T-helper 22 cell (primary cell): ENCODE data around the gene FAM83F.

Source experiments
- DNase-seq: peaks from one replicate; pipeline ENCODE4 v3.0.0-alpha.2; 2020; ENCODE audit warnings: low read depth

Gene FAM83F

DNA sequence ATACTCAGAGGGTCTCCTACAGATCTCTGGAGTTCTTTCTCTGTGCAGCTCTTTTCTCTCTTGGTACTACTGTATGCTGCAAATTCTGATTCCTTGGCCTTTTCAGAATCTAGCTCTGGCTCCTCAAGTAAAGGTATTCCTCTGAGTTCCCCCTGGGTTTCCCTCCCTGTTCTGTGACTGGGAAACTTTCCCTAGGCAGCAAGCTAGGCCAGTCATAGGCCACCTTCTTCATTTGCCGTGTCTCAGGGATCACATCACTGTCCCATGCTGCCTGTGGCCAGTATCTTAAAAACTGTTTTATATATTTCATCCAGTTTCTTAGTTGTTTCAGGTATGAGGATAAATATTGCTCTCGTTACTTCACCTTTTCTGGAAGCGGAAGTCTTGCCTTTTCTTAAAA lies 71.2 kb downstream of the FAM83F start:
- no peak for DNase-seq

DNA sequence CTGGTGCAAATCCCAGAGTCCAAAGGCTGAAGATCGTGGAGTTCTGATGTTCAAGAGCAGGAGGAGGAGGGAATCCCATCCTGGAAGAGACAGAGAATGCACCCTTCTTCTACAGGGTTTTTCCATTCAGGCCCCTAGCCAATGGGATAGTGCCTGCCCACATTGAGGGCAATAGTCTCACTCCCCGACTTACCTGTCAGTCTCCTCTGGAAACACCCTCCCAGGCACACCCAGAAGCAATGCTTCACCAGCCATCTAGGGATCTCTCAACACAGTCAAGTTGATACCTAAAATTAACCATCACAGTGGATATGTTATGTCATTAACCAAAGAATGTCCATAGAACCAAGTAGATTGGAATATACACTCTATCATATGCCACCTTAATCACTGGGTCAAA lies 72.9 kb downstream of the FAM83F start:
- DNase-seq, result no peak

DNA sequence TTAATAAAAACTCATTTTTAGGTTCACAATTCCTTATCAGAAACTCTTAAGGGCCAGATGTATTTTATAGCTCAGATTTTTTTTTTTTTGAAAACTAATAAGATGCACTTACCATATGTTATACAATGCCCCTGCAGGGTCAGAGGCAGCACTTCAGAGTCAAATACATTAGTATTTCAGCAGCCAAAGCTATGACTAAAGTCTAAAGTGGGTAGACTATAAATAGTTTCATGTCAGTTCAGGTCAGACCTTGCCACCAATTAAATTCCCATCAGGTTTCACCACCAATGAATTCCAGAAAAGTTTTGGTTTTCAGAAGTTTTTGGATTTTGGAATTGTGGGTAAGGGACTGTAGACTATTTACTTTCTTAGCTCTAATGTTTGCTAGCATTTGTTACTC lies 75.9 kb downstream of the FAM83F start:
- DNase-seq, result no peak

DNA sequence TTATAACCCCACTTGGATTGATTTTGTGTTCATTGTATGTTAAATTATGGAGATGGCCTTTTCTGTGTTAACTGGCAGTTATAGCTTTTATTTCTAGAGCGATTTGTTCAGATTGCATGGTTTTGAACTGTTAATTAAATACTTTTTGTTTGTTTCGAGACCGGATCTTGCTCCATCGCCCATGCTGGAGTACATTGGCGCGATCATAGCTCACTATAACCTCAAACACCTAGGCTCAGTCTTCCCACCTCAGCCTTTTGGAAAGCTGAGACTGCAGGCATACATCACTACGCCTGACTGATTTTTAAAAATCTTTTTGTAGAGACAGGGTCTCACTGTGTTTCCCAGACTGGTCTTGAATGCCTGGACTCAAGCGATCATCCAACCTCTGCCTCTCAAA lies 77.0 kb downstream of the FAM83F start:
- no peak for DNase-seq

DNA sequence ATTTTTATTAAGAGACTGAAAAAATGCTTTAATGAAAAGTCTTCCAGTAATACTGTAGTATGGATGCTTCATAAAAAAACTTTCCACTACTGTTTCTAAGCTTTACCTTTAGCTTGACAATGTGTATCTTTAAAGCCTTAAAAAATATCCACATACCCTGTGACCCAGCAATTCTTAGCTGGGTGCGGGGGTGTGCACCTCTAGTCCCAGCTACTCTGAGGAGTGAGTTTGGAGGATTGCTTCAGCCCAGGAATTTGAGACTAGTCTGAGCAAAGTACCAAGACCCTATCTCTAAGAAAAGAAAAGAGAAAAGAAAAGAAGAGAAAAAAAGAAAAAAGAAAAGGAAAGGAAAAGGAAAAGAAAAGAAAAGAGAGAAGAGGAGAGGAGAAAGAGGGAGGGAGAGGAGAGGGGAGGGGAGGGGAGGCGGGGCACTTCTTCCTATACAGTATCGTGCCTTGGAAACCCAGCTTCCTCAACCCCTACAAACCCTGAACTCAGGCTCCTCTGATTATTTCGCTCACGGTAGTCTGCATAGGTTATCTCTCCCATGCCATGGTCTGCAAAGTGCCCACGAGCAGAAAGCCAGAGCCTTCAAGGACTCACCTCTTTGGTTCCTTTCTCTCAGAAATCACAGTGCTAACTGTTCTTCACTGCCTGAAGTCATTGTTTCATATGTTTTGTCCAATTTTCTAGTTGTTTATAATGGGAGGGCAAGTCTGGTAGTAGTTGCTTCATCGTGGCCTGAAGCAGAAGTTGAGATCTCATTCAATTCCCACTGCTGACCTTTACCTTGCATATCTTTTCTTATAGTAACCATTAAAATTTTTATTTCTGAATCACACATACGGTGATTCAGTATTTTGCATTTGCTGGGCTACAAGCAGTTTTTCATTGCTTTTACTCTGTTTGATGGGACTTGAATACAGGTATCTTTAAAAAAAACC lies 82.2 kb downstream of the FAM83F start:
- no peak for DNase-seq

DNA sequence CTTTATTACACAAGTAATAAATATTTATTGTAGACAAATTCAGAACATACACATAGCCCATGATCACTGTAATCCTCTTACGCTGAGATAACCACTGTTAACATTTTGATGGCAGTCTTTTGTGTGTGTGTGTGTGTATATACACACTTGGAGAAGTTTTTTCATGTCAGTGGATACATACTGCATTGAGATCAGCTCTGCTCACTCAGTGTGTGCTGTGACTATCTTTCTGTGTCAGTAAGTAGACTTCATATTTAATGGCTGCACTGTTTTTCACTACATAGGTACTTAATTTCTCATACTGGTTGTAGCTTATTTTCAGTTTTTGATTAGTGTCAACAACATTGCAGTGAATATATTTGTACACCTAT lies 82.9 kb downstream of the FAM83F start:
- no peak for DNase-seq

DNA sequence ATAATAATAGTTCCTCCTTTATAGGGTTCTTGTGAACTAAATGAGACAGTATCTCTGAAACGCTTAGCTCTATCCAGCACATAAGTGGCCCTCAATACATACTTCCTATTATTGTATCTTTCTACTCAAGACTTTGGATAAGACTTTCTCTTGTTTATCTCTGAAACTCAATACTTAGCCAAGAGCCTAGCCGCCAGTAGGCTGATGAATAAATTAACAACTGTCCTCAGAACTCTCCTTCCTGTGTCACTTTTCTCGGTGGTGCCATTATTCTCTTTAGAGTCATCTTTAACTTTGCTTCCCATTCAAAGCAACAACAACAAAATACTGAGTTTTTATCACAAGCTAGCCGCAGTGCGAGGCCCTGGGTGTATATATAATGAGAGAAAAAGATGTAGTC lies 86.9 kb downstream of the FAM83F start:
- no peak for DNase-seq

DNA sequence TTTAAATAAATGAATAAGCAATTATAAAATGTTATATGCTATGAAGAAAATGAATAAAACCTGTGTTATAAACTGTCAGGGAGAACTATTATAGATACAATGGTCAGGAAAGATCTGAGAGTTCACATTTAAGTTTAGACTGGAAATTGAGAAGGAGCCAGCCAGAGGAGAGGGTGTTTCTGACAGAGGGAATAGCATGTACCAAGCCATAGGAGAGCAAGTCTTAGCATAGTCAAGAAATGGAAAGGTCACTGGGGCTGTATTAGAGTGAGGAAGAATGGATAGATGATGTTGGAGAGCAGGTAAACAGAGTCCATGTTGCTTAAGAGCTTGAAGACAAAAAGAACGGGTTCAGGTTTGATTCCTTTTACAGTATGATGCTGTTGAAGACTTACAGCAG lies 87.4 kb downstream of the FAM83F start:
- no peak for DNase-seq

DNA sequence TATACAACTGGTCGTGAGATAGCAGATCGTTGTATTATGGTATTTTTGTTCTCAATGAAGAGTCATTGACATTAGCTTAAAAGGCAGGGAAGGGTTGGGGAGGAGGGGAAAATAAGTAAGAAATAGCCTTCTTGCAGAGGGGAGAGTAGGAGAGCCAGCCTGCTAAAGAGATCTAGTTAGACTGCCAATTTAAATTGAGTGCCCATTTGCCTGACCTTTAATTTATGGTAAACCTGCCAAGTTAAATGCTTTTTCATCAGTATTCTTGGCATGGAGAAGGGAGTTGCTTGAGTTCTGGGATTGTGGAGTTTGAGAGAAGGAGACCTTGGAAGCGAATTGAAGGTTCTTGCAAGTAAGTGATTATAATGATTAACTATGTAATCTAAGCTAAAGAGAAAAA lies 89.0 kb downstream of the FAM83F start:
- DNase-seq, result no peak

DNA sequence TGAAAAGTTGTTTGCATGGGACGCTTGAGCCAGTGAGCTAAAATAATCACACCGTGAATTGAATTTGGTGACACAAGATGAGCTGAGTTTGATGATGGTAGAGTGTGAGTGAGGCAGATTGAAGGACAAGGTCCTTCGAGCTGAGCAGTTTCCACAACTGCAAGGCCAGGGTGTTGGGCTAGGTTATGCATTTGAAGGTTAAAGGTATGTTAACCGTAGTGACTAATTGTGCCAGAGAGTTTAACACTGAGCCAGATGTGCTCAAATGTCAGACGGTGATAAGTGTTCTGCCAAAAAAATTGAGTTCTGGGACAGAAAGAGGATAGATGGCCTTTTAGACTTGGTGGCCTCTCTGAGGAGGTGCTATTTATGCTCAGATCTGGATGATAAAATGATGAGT lies 89.5 kb downstream of the FAM83F start:
- no peak for DNase-seq

DNA sequence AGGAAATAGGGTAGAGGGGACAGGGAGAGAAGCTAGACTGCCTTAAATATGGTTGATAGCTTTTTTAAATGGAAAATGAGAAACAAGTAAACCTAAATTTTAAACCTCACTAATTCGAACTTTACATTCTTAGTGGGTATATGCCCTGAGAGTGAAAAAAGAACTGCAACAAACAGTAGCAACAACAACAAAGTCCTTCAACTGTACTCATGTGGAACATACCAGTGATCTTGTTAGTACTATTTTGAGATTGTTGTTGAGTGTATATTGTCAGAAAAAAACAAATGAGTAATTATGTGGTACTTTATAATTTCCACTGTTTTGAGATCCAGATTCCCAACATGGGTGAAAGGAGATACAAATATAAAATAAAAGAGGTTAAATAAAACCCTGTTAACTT lies 94.1 kb downstream of the FAM83F start:
- DNase-seq, result no peak
